Stimulated activated CD4-positive, alpha-beta T cell treated with anti-CD3 and anti-CD28 coated beads, Interleukin-15, amount 100 ng/mL, for 48 hours (primary cell): ENCODE measurements around the gene CDKAL1.
"Not testable (repeated sequence)": the region's sequence is repeated elsewhere in the genome, so short reads cannot be mapped to it uniquely, and the experiment has no call there.

Experiments
- DNase-seq, 2 donors: peaks; one replicate each; pipeline ENCODE4 v3.0.0-alpha.2; 2020; ENCODE audit warnings: low read depth in 2 of 2

CDKAL1 gene

DNA sequence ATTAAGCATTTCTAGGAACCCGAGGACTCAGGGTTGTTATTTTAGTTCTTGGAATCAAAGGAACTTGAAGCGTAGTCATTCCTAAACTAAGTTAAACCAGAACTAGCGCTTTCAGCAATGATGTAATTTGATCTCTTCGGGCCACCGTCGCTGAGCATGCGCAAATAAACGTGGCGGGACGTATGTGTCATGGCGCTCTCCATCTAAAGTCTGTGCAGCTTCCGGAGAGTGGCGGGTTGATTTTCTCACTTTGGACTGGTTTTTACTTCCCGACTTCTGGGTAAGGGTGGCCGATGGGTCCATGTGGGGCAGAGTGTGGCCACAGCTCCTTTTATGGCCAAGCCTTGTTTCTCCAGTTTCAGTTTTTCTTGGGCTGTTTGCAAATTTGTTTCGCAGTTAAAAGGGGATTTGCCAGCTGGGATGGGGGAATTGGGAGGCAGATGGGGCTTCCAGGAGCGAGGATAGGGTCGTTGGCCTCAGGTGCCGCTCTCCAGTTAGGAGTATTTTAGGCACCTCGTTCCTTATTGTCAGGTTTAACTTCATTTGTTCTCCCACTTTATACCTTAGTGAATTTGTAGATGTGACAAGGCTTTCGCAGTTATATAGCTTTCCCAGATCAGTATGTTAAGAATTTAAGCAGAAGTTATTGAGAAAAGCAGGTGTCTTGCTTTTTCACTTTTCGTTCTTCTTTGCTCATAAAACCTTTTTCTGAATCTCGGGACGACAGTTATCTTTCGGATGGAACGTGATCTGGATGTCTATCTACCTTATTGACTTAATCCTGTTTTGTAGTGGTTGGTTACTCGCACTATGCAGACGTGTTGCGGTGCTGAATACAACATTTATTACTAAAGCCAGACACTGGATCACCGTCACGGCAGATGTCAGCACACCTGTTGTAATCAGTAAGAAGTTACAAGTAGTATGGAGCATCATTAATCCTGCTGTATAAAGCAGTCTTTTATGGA lies at the start of gene CDKAL1:
Gene CDKAL1, plus strand, starts transcription at position 163 of the 968 bp plus-strand sequence. CDS start 11,894 bp downstream, outside the sequence.
- DNase-seq: peak; percentile 84

DNA sequence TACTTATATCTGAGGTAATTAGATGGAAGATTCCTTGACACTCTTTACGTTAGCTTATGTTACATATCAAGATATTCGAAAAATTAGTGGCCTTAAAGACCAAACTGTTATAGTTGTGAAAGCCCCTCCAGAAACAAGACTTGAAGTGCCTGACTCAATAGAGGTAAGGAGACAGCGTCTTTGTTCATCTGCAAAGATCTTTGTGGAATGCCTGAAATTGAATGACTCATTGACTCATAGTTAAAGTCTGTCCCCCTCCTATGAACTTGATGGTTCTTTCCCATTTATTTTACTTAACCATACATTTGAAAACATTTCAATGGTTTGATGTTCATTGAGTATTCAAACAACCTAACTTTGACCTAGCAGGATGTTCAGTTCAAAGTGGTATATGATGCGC lies 47.6 kb upstream of the CDKAL1 start:
- DNase-seq: no peak

DNA sequence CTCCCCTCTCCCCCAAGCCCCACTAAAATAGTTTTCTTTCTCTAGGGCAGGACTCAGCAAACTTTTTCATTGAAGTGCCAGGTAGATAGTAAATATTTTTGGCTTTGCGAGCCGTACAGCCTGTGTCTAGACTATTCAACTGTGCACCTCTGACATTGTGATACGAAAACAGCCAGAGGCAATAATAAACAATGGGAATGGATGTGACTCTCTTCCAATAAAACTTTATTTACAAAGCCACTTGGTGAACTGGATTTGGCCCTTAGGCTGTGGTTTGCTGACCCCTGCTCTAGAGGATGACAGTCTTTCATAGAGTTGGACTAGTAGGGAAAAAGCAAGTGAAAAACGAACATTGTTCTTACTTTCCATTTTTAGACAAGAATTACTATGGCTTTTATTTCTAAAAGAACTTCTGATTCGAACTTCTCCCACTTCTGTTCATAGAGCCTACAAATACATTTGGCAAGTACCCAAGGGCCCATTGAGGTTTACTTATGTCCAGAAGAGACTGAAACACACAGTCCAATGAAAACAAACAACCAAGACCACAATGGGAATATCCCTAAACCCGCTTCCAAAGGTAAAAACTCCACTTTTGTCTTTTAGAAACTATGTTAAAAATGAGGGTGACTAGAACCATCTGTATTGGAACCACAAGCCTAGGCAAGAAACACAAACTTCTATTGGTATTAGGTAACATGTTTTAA lies 46.4 kb upstream of the CDKAL1 start:
- DNase-seq: no peak

DNA sequence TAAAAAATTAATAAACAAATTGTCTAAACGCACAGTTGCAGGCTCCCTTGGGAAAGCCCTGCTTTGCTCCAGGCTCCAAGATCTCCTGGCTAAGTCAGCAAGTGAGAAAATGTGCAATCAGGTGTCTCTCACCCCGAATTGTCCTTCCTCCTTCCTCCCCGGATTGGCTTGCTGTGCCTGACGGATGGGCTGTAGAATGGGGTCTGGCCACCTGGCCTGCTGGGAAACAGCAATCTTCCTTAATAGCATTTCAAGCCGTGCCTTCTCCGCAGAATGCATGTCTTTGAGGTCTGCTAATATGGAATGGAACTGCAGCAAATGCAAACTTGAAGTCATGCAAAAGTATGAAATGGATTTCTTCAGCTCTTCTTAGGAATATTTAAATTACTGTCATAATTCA lies 43.7 kb upstream of the CDKAL1 start:
- DNase-seq: no peak

DNA sequence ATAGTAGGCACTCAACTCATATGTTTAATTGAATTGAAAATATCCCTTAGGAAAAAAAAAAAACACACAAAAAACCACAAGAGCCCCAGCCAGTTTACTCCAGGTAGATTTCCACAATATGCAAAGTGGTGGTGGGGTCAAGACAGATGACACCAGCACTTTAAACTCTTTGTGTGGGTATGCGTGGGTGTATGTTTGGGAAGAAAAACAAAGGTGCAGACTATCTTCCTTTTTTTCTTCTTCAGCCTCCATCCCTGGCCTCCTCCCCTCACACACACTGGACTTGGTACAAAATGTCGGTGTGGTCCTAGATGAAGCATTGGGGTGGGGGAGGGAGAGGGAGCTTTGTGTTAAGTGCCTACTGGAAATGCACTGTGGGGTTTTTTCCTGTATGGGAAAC lies 42.2 kb upstream of the CDKAL1 start:
- DNase-seq: no peak

DNA sequence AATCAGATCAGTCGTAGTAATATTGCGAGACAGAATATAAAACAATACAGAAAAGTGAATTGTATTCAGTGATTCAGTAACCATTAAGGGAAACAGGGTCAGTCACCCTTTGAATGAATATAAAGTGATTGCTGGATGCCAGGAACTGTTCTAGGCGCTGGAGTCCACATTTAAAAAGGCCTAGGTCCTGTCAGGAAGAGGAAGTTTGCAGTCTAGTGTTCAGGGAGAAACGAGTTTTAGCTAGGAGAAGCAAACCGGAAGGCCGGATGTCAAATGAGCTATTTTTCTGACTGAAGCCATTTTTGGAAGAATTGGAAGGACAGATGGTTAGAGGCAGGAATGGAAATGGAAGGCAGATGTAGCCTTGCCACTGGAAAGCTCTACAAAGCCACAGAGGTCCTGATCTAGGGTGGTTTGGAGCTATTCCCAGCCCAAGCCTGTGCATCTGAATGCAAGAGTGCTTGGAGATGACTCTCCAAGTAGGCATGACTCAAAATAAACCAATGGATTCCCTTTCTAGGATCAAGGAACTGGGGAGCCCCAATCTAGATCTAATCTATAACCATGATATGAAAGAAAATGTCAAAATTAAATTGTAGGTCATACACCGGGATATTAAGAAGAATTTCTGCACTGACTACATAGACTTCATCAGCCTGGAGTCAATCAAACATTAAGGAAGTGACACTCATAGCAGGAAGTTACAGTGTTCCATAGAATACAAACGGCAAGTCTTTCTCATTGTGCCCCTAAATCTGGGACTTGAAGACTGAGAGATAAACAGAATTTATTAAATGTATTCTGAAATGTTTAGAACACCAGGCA lies 36.8 kb upstream of the CDKAL1 start:
- no peak for DNase-seq

DNA sequence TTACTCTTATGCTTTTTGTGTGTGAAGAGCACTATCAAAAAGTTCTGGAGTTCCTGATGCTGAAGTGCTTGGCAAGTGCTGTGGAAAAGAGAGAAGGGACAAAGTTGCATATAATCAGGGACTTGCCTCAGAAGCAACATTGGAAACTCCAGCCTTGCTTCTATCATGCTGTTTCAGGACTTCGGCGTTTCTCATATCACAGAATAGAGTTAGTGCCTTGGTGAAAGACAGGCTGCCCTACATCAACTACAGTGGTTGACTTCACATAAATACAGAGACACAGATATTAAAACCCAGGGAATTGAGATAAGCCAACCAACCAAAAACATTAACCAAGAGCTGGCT lies 36.2 kb upstream of the CDKAL1 start:
- DNase-seq: no peak

DNA sequence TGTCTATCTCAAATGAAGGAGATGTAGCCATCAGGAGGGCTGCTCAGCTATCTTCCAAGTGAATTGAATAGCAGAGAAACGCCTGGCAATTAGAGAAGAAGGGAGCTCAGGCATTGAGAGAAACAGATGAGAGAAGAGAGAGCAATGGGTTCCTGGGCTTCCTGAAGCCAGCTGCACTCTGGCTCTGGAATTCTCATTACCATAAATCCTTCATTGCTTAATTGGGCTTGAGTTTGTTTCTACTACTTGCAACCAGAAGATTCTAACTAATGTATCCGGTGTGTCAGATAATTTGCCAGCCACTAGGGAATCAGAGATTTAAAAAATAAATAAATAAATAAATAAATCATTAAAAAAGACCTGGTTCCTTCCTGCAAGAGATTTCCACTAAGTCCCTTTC lies 25.0 kb upstream of the CDKAL1 start:
- no peak for DNase-seq

DNA sequence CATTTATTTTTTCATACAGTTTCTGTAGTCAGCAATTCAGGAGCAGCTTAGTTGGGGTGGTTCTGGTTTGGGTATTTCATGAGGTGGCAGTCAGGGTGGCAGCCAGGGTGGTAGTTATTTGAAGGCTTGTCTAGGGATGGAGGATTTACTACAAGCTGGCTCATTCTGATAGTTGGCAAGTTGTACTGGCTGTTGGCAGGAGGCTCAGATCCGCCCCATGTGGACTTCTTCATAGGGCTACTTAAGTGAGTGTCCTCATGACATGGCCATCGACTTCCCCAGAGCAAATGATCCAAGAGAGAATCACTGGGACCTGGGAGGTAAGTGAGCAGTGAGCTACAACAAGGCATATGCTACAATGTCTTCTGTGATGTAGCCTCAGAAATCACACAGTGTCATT lies 22.4 kb upstream of the CDKAL1 start:
- no peak for DNase-seq

DNA sequence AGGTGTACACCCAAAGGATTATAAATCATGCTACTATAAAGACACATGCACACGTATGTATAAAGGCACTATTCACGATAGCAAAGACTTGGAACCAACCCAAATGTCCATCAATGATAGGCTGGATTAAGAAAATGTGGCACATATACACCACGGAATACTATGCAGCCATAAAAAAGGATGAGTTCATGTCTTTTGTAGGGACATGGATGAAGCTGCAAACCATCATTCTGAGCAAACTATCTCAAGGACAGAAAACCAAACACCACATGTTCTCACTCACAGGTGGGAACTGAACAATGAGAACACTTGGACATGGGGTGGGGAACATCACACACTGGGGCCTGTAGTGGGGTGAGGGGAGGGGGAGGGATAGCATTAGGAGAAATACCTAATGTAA lies 9.0 kb upstream of the CDKAL1 start:
- not testable (repeated sequence) for DNase-seq

DNA sequence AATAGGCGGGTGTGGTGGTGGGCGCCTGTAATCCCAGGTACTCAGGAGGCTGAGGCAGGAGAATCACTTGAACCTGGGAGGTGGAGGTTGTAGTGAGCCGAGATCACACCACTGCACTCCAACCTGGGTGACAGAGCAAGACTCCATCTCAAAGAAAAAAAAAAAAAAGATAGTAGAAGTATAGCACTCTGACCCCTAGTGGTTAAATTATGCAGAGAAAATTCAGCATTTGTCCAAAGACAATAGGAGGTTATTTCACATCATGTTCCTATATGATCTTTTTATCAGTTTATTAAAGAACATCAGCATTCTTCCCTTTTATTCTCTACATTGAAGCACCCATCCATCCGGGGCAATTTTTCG lies 5.2 kb upstream of the CDKAL1 start:
- DNase-seq: not testable (repeated sequence)

DNA sequence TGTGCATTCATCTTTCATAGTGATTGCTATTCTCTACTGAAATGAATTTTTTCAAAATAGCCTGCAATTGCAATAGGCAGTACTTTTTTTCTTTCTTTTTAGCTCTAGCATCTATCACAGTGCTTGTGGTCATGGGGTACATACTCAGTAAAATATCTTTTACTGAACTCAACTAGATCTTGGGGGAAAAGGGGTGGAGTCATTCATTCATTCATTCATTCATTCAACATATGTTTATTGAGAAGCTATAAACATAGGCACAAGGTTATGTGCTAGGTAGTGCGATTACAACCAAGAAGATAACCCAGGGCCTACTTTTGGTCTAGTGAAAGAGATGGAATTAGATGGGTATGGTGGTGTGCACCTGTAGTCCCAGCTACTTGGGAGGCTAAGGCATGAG lies 1.4 kb upstream of the CDKAL1 start:
- no peak for DNase-seq

DNA sequence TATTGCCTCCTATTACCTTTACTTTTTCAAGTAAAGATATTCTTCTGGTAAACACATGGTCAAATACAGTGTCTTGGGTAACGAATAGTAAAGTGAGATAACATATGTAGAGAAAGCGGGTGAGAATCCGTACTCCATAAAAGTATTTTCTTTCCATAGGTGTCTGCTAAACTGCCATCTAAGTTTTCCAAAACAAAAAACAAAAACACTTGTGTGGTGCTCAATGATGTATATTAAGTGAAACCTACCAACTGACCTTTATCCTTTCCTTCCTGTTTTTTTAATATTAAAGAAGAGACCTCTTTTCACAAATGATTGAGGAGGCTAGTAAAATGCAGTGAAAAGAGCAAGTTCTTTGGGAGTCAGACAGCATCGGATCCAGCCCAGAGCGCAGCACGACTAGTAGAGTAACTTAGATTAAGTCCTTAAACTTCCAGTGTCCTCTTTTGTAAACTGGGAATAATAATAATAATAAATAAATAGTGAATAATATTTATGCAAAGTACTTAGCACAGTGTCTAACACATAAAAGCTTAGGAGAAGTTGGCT lies 437 bp upstream of the CDKAL1 start:
- no peak for DNase-seq

DNA sequence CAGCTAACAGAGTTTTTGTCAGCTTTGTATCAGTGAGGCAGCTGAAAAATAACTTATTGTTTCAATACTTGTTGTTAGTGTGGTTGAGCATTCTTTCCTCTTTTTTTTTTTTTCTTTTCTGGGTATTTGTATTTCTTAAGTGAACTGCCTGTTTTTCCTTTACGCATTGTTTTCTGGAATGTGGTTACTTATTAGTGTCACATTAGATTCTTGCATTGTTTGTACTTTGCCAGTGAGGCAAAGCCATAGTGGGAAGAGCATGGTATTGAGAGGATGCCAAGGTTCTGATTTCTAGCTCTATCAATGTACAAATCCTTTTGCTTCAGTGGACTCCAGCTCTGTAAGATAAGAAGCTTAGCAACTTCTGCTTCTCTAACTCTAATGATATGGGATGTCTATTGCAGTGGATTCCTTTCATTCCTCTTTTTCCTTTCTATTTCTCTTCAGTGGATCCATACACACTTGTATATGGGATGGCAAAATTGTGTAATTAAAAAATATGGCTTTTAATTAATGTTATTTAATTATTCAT lies 3.9 kb downstream of the CDKAL1 start:
- no peak for DNase-seq

DNA sequence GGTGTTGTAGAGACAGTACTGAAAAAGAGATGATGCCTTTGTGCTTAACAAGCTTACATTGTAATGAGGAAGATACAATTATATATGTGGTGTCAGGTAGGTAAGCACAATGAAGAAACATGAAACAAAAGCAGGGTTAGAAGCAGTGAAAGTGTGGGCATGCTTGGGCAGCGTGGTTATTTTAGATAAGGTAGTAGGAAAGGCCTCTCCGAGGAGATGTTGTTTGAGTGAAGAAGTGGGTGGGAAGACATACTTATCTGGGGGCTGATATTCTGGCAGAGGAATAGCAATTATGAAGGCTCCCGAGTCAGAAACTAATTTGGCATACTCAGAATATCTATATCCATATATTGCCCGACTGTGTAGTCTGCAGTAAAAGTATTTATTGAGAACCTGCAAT lies 4.7 kb downstream of the CDKAL1 start:
- no peak for DNase-seq

DNA sequence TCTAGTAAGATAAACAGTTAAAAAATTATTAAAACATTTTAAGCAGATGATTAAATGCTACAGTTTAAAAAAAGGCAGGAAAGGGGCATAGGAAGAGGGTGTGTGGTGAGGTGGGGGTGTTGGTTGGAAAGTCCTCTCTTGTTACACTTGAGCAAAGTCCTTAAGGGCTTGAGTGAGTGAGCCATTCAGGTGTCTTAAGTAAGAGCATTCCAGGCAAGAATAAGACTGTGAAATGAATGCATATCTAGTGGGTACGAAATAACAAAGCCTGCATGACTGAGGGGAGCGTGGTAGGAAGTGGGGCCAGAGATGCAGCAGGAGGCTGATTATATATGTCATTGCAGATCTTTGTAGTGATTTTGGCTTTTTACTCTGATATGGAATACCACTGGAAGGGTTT lies 5.1 kb downstream of the CDKAL1 start:
- no peak for DNase-seq

DNA sequence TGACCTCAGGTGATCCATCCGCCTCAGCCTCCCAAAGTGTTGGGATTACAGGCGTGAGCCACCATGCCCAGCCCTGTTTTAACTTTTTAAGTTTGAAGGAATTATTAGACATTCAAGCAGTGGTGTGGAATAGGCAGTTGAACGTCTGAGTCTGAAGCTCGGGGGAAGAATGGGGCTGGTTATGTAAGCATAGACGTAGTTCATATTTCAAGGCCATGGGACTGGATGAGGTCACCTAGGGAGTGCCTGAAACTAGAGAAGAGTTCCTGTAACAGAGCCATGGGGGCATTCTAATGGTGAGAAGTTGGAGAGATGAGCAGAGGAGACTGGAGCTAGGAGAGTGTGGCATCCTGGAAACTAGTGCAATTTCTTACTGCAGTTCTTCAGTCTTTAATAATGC lies 6.4 kb downstream of the CDKAL1 start:
- DNase-seq: no peak

DNA sequence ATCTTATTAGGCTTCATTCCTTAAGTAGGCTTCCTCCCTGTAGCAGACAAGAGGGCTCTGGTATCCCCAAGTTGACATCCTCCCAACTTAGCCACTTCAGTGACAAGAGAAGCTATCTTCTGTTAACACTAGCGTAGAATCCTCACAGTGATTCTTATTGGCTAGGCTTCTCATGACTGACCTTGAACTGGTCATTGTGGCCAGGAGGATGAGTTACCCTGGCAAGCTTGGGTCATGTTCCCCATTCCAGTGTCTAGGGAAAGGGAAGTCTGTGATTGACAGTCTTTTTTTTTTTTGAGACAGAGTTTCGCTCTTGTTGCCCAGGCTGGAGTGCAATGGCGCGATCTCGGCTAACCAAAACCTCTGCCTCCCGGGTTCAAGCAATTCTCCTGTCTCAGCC lies 7.1 kb downstream of the CDKAL1 start:
- no peak for DNase-seq

DNA sequence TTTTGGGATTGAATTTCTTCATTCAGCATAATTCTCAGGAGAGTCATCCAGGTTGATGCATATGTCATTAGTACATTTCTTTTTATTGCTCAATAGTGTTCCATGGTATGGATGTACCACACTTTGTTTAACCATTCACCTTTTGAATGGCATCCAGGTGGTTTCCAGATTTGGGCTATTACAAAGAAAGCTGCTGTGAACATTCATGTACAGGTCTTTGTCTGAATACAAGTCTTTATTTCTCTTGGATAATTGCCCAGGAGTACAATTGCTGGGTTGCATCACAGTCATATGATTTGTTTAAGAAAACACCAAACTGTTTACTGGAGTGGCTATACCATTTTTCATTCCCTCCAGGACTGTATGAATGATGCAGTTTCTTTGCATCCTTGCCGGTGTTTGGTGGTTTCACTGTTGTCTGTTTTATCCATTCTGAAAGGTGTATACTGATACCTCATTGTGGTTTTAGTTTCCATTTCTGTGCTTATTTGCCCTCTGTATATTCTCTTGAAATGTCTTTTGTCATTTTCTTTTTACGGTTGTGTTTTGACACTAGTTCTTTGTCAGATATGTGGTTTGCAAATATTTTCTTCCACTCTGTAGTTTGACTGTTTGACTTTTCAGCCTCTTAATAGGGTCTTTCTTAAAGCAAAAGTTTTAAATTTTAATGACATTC lies 8.8 kb downstream of the CDKAL1 start:
- no peak for DNase-seq

DNA sequence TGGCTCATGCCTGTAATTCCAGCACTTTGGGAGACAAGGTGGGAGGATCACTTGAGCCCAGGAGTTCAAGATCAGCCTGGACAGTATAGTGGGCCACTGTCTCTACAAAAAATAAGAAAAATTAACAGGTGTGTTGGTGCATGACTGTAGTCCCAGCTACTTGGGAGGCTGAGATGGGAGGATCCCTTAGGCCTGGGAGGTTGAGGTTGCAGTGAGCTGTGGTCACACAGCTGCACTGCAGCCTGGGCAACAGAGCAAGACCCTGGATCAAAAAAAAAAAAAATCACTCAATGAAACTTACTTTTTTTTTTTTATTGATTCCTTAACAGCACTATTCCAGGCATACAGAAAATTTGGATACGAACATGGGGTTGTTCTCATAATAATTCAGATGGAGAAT lies 14.0 kb downstream of the CDKAL1 start:
- DNase-seq: no peak

DNA sequence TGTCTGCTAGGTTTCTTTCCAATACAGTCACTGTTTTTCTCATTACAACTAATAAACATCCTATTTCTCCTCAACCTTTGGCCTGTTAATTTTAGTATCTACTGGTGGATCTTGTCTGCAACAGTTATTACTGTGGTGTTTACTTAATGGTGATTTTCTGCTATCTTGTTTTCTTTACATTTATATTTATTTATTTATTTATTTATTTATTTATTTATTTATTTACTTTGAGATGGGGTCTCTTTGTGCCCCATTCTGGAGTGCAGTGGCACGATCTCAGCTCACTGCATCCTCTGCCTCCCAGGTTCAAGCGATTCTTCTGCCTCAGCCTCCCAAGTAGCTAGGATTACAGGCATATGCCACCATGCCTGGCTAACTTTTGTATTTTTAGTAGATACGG lies 15.1 kb downstream of the CDKAL1 start:
- DNase-seq: not testable (repeated sequence)
